Nephron progenitor cell (in vitro differentiated cells): ENCODE results near the gene CCDC178.
A peak's percentile ranks its signal among the peaks of the same experiment; 100 is the strongest.

Experiments used
- DNase-seq: peaks from one replicate; pipeline ENCODE4 v3.0.0; 2021
- H3K27ac Mint-ChIP-seq: 2 replicates; pipeline ENCODE4 v1.8.0; 2021; ENCODE audit warnings: mild to moderate bottlenecking, moderate library complexity, mixed read lengths
- H3K27me3 Mint-ChIP-seq: 2 replicates; pipeline ENCODE4 v1.8.0; 2021; ENCODE audit warnings: mild to moderate bottlenecking, low read depth, mixed read lengths; ENCODE audit not compliant: poor library complexity
- H3K36me3 Mint-ChIP-seq: 2 replicates; pipeline ENCODE4 v1.8.0; 2021; ENCODE audit warnings: low read depth, mixed read lengths
- H3K4me1 Mint-ChIP-seq: 2 replicates; pipeline ENCODE4 v1.8.0; 2021; ENCODE audit warnings: mixed read lengths
- H3K4me3 Mint-ChIP-seq: 2 replicates; pipeline ENCODE4 v1.8.0; 2021; ENCODE audit warnings: mild to moderate bottlenecking, moderate library complexity, mixed read lengths
- H3K9me3 Mint-ChIP-seq: 2 replicates; pipeline ENCODE4 v1.8.0; 2021; ENCODE audit warnings: mild to moderate bottlenecking, moderate library complexity, mixed read lengths
- TF ChIP-seq, protein P1 (sequence below): fragments of 200-600 bp; sonication (generic); IDR thresholded peaks from 2 replicates; pipeline ENCODE4 v1.5.0; 2021; ENCODE audit warnings: antibody characterized with exemption

The CCDC178 gene

DNA sequence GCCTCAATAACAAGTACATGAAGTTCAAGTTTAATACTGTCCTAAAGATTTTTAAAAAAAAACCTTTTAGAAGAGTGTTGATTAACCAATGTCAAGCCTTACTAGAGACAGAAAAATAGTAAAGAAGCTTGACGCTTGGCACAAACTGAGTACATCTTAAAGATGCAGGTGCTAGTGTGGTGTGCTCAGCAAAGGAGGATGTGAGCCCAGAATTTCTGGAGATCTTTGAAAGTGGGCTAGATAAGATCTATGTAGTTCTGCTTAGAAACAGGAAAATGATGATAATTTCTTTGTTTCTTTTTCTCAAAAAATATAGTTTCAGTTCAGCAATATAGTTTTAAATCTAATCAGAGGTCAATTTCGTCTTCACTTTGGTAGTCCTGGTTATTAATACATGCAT, 549.4 kb downstream of the CCDC178 start:
- H3K27me3 Mint-ChIP-seq: no peaks in the 10 kb centered on the region
- H3K27ac Mint-ChIP-seq: peak overlapping the region; percentile 16
- no peaks in the 10 kb centered on the region for H3K36me3 Mint-ChIP-seq
- TF ChIP-seq, protein P1, sequence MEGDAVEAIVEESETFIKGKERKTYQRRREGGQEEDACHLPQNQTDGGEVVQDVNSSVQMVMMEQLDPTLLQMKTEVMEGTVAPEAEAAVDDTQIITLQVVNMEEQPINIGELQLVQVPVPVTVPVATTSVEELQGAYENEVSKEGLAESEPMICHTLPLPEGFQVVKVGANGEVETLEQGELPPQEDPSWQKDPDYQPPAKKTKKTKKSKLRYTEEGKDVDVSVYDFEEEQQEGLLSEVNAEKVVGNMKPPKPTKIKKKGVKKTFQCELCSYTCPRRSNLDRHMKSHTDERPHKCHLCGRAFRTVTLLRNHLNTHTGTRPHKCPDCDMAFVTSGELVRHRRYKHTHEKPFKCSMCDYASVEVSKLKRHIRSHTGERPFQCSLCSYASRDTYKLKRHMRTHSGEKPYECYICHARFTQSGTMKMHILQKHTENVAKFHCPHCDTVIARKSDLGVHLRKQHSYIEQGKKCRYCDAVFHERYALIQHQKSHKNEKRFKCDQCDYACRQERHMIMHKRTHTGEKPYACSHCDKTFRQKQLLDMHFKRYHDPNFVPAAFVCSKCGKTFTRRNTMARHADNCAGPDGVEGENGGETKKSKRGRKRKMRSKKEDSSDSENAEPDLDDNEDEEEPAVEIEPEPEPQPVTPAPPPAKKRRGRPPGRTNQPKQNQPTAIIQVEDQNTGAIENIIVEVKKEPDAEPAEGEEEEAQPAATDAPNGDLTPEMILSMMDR: no peak
- DNase-seq: no peak
- H3K9me3 Mint-ChIP-seq: peaks cover 7% of the 10 kb centered on the region
- peaks cover 44% of the 10 kb centered on the region for H3K4me1 Mint-ChIP-seq
- H3K4me3 Mint-ChIP-seq: no peak overlapping the region

DNA sequence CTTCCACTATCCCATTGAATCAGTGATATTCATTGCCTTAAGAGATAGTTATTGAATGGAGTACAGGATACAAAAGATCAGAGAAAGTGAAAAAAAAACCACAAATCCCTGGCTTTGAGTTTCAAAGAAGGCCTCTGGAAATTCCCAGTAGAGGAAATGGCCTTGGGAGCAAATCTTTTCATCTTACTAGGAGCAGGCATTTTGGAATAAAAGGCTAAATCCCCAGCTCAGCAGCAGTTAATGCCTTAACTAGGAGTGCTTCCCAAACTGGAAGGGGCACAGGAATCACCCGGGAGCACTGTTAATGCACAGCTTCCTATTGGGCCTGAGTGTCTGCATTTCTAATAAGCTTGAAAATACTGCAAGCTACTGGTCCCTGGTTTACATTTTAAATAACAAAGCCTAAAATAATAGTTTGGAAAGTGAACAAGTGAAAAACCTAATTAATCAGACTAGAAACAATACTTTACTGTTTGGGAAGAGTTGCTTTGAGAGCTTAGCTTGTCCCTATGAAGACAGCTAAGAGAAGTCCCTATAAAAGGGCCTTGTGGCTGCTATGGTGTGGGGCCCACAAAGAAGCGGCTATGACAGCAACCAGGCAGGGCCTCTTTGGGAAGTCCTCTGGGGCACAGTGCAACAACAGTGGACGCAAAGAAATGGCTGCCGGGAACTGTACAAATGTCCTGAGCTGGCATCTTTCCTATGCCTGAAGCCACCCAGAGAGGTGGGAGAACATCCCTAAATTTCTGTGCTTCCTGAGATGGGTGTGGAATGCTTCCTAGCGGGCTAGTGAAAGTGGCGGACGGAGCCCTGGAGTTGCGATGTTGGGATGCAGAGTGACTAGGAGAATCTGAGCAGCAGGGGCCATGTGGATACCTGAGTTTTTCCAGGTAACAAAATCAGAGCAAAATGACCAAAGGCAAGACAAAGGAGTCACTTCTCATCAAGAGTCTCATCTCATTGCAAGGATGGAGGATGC, 550.6 kb downstream of the CCDC178 start:
- H3K36me3 Mint-ChIP-seq: no peaks in the 10 kb centered on the region
- no peak overlapping the region for H3K4me3 Mint-ChIP-seq
- peaks cover under 1% of the 10 kb centered on the region for H3K9me3 Mint-ChIP-seq
- H3K27me3 Mint-ChIP-seq: peaks cover 3% of the 10 kb centered on the region
- DNase-seq: no peak
- H3K27ac Mint-ChIP-seq: peak overlapping the region; percentile 75
- TF ChIP-seq, protein P1: no peak
- H3K4me1 Mint-ChIP-seq: peaks cover 51% of the 10 kb centered on the region

GRCh38 chr18:32888306-32888705, 552.2 kb downstream of the CCDC178 start:
- Mint-ChIP-seq H3K27me3 (peaks cover 10% of the 10 kb centered on the region), H3K4me1 (peaks cover 51% of the 10 kb centered on the region), H3K4me3 (peak overlapping the region; percentile 36), H3K27ac (peak overlapping the region; percentile 97), H3K9me3 (no peaks in the 10 kb centered on the region), H3K36me3 (no peaks in the 10 kb centered on the region)
- peak; percentile 5 for DNase-seq
- TF ChIP-seq, protein P1: no peak
